ENCODE data around the gene SPEF2.

DNA sequence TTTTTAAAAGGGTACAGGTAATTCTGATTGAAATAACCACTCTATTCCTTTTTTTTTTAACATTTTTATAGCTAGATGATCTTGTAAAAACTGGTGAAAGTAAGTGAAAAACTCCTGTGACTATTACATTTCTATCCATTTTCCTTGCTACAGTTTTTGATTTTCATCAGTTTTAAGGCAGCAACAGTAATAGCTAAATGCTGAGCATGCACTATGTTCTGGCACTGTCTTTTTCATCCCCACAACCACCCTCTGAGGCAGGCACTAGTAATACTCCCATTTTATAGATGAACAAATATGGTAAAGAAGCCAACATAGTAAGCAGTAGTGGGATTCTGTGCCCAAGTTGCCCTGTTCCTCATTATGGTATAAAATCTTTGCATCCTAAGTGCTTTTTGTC is 126.0 kb downstream of the SPEF2 start:
- no peak for TF ChIP-seq EP300 (IDR thresholded peaks at IDR 0.05)
- TF ChIP-seq, protein P1, sequence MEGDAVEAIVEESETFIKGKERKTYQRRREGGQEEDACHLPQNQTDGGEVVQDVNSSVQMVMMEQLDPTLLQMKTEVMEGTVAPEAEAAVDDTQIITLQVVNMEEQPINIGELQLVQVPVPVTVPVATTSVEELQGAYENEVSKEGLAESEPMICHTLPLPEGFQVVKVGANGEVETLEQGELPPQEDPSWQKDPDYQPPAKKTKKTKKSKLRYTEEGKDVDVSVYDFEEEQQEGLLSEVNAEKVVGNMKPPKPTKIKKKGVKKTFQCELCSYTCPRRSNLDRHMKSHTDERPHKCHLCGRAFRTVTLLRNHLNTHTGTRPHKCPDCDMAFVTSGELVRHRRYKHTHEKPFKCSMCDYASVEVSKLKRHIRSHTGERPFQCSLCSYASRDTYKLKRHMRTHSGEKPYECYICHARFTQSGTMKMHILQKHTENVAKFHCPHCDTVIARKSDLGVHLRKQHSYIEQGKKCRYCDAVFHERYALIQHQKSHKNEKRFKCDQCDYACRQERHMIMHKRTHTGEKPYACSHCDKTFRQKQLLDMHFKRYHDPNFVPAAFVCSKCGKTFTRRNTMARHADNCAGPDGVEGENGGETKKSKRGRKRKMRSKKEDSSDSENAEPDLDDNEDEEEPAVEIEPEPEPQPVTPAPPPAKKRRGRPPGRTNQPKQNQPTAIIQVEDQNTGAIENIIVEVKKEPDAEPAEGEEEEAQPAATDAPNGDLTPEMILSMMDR (IDR thresholded peaks at IDR 0.05), result no peak
- no peak for TF ChIP-seq POLR2AphosphoS5 (IDR thresholded peaks at IDR 0.05)
- no peak for TF ChIP-seq POLR2A (IDR thresholded peaks at IDR 0.05)

All from suprapubic skin (tissue), 4 donors.